ENCODE measurements around the gene PARK7.

Gene PARK7

GRCh38 chr1:8011016-8011415, 49.5 kb downstream of the PARK7 start:
- DNase-seq: no peak

DNA sequence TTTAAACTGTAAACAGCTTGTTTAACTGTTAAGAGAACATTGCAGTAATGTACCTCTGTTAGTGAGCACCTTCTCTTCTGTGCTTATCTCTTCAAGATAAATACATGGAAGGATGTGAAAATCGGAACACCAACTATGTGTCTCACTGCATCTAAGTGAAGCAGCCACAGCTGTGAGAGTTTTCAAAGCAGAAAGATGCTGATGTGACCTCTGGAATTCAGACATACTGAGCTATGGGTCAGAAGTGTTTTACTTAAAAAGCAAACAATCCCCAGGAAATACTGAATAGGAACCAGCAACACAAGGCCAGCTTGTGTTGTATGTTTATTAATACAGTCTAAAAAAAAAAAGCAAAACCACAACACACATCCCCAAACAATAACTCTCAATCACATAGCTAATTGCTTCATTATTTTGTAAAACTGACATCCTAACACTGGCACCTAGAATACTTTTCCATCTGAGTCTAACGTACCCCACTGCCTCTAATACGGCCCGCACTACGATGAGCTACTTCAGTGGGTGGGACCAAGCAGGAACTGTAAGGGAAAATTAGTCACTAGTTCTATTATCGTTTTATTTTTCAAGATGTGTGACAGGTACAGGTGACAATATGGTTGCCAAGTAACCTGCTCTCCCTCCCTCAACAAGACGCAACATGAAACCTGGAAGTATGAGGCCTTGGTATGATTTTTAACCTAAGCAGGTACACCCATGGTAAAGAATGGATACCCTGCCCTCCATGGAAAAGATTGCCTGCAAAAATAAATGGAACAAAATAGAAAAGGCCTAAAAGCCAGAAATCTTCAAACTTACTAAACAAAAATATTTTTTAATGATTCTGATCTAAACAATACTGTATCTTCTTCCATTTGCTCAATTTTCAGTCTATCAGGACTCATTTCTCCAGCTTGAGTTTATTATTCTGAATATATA, 50.7 kb downstream of the PARK7 start:
- no peak for DNase-seq

DNA sequence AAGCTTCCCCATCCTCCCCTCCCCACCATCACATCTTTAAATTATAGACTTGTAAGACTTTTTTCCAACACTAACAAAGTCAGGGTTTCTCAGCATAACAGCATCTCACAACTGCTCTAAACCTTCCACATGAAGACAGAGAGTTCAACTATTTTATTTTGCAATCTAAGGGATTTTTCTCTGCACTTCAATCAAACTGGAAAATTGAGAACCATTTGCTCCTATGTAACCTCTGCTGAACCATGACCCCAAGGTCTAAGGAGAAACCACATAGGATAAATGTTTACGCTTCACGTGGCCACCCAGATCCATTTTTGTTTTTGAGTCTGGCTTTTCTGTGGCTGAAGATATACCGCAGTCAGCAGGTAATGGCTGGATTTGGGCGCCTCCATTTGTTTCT, 51.4 kb downstream of the PARK7 start:
- DNase-seq: no peak

DNA sequence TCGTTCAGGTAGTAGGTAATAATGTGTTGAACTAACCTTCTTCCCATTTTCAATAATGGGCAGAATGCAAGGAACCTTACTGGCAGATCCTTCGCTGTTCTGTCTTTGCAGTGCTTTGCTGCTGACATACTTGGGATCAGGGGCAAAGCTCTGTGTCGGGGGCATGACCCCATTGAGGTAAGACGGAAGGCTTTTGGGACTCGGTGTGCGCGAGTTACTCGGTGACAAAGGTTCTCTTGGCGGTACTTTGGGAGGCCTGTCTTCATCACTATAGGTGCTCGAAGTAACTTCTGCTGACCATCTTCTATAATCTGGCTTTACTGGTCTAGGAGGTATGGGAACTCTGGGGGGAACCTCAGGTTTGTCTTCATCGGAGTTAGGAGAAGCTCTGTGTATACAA, 51.9 kb downstream of the PARK7 start:
- DNase-seq: no peak

DNA sequence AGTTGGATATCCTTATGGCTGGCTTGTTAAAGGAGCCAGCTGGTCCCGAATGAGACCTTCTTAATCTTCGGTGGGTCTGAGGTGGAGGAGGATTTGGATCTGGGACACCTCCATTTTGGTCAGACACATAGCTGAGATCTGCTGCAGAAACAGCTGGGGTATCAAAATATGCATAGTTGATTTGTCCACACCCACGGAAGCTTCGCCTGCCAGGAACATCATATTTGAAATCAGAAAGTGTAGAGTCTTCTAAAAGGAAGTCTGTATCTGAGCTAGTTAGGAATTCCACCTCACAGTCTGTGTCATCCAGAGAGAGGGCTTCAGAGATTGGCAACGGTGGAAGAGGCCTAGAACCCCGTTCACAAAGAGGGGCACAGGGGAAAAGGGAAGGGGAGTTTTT, 52.3 kb downstream of the PARK7 start:
- DNase-seq: no peak

GRCh38 chr1:8014381-8014988, 53.0 kb downstream of the PARK7 start:
- no peak for DNase-seq

DNA sequence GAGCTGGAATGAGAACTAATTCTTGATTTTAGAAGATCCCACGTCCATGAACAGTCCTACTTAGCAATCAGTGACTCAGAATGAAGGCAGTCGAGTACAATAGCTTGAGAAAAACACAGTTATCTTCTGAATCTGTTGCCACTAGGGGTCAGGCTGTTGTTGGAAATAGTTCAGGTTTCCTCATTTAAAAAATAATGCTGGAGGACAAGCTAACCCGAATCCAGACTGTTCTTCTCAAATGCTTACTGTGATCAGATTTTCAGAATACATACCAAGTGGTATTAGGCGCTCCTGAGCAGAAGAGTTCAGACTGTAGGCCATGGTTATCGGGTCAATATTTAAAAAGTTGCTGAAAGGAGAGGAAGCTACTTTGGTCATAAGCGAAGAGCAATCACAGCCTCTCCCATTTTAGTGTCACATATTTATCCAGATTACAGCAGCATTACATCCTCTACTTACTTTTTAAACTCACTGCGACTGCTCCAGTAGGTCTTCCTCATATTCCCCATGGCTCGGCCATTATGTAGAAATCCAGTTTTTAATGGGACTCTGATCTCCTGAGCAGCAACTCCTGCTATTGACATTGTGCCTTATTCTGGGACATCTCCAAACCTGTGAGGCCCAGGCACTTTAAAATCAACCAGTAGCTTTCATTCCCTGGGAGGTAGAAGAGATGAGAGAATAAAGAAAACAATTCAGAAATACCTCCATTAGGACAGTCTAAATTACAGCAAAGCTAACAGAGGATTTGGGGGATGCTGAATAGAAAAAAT, 53.7 kb downstream of the PARK7 start:
- no peak for DNase-seq

GRCh38 chr1:8015809-8016165, 54.3 kb downstream of the PARK7 start:
- DNase-seq: no peak

GRCh38 chr1:8016210-8016894, 54.8 kb downstream of the PARK7 start:
- DNase-seq: no peak

DNA sequence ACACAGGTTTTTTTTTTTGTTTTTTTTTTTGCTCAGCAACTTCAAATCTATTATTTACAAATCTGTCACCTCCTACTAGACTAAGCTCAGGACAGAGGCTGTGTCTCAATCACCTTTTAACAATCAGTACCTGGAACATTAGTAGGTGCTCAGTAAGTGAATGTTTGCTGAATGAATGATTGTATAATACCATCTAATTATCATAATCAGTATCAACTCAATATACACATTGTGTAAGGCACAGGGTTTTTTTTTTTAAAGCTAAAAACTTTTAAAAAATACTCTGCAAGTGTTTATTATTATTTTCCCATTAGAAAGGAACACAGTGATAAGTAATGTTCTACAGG, 55.4 kb downstream of the PARK7 start:
- no peak for DNase-seq

GRCh38 chr1:8017495-8018197, 56.1 kb downstream of the PARK7 start:
- no peak for DNase-seq

- no peak for DNase-seq
These were observed 57.1 kb downstream of the PARK7 start for GRCh38 chr1:8018492-8019228.

GRCh38 chr1:8019229-8019620, 57.7 kb downstream of the PARK7 start:
- DNase-seq: no peak

DNA sequence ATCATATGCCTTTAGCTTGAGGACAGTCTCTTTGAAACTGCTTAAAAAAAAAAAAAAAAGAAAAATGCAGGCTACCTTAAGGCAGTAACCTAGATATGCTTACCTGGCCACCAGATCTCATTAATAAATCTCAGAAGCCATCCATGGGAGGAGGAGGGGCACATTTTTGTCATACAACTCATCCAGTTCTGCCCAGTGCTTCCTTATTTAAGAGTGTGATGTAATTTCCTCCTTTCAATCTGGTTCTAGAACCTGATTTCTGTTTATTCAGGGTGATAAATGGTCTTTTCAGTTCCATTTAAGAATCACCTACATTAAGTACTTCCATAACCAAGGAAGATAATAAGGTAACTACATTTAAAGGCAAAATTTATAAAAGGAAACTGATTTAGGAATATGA, 58.5 kb downstream of the PARK7 start:
- DNase-seq: no peak

DNA sequence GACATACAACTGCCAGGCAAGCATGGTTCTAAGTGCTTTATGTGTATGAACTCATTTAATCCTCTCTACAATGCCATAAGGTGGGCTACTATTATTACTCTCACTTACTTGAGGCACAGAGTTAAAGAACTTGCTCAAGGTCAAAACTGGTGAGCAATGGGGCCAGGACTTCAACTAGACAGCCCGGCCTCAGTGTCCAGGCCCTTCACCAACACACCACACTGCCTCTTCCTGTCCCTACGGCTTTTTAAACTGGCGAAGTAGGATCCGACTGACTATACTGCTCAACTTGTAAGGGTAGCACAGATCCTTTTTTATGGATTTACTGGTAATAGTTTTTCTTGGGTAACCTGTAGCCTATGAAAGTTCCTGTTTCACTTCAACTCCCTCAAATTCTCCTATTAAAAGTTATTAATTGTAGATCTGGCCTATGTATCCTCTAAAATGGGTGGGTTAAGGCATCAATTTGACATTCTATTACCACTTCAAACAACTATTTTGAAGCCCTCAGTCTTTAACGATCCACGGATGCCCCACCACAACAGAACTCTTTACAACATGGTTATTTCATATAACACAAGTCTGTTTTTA, 60.3 kb downstream of the PARK7 start:
- no peak for DNase-seq

- no peak for DNase-seq
These were observed 61.1 kb downstream of the PARK7 start for GRCh38 chr1:8022395-8023286.

DNA sequence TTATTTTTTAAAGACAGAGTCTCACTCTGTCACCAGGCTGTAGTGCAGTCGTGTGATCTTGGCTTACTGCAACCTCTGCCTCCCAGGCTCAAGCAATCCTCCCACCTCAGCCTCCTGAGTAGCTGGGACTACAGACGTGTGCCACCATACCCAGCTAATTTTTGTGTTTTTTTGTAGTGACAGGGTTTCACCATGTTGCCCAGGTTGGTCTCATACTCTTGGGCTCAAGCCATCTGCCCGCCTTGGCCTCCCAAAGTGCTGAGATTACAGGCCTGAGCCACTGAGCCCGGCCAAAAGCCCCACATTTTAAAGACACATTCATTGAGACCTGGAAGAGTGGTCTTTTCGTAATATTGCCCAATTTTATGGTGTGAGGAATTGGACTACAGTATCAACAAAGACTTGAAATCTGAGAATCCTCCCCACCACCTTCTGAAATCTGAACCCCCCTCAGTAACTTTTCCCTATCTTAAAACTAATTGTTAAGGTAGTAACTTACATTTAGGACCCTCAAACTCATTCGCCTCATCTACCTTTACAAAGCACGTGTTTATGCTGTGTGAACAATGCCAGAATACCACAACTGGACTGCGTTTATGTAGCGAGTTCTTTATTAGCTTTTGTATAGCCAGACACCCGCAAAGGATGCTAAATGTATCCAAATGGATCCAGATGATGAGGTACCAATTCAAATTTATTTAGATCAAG, 61.9 kb downstream of the PARK7 start:
- no peak for DNase-seq

DNA sequence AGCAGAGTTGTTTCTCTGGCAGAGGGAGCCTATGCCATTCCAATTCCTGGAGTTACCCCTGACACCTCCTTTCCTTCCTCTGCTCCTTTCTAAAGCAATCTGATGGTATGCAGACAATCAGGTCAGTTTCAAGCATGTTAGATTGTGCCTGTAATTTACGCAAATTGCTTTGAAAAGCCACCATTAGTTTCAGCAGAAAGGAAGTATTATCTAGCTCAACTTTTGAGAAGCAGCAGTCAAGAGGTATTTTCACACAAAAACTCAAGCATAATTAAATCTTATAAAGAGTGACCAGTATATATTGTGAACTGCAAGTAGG, 62.4 kb downstream of the PARK7 start:
- DNase-seq: no peak

- DNase-seq: no peak
These were observed 62.8 kb downstream of the PARK7 start for GRCh38 chr1:8024329-8024728.
